NCI-H82 (cell line): ENCODE data around the gene VRK1.
"Not testable (repeated sequence)": the region's sequence is repeated elsewhere in the genome, so short reads cannot be mapped to it uniquely, and the experiment has no call there.

Experiments used
- DNase-seq: peaks from one replicate; lab custom pipeline; 2025; lab: John Stamatoyannopoulos, UW

The VRK1 gene

DNA sequence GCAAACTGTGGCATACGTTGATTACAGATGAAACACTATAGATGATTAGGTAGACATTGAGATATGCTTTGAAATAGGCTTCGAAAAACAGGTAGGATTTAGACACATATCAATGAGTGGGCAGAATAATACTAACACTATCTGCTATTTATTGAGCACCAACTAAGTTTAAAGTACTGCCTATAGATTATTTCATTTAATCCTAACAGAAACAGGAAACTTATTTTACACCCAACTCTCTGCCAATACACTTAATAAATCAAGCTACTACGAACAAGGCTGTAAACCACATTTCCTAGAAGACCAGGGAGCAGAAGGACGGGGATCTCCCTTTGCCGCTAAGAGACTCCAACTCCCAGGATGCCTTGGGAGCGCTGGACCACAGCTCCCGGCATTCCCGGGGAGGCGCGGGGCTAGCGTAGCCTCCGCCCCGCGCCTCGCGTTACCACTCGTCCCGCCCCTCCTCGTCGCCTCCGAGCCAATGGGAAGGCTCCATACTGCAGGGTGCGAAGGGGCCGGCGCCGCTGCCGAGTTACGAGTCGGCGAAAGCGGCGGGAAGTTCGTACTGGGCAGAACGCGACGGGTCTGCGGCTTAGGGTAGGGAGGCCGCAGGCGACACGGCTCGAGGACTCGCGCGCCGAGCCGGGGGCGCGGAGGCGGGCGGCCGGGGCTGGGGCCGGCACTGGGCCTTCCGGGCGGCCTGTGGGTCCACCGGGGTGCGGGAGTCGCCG is at the start of gene VRK1:
Gene VRK1, plus strand, starts transcription at position 532 of the 731 bp plus-strand sequence. CDS start 36,090 bp downstream, outside the sequence.
- peak; percentile 98 for DNase-seq

- DNase-seq: no peak
Observed at GRCh38 chr14:96747608-96748007, 49.6 kb upstream of the VRK1 start.

GRCh38 chr14:96748362-96748761 is 48.8 kb upstream of the VRK1 start:
- DNase-seq: peak; percentile 95

GRCh38 chr14:96751505-96751904 is 45.7 kb upstream of the VRK1 start:
- no peak for DNase-seq

DNA sequence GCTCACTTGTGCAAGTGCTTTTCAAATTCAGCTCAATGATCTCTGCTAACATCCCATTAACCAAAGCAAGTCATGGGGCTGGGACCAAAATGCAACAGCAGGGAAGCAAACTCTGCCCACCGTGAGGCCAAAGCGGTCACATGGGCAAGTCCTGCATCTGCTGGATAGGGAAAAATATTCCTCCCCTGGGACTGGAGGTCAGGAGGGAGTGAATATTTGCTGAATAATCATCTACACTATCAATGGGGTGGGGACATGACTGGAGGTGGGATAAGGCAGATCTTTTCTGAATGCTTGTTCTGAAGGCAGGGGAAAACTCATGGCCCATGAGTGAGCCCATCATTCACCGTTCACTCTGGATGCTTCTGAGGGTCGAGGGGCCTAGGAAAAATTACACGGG is 45.1 kb upstream of the VRK1 start:
- no peak for DNase-seq

DNA sequence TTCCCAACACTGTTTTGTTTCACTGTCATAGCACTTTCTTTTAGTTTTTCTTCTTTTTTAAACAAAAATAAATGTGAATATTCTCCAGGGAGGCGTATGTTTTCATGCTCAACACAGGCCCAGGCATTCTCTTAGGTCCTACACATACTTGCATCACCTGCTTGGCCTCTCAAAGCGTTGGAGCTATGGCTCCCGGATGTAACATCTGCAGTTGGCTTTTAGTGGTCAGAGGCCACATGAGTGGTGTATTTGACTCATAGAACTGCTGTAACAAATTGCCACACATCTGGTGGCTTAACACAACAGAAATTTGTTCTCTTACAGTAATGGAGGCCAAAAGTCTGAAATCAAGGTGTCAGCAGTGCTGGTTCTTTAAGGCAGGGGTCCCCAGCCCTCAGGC is 44.6 kb upstream of the VRK1 start:
- no peak for DNase-seq

- peak; percentile 45 for DNase-seq
Observed at GRCh38 chr14:96754162-96754844, 42.9 kb upstream of the VRK1 start.

- peak; percentile 100 for DNase-seq
Observed at GRCh38 chr14:96754845-96755184, 42.4 kb upstream of the VRK1 start.

DNA sequence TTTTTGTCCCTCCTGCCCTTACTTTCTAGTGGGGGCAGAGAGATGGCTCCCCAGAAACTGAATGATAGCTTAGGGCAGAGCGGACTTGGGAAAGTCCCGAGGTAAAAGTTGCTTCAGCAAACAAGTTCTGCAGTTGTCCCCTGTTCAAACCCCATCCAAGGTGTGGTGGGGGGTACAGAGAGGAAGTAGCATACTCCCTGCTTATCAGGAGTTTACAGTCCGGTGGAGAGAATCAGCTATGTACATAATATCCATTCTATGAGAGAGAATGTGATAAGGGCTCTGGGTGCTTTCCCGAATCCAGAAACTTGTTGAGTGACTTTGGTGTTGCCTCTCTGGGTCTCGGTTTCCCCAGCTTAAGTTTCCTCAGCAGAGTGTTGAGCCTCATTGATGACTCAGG is 40.4 kb upstream of the VRK1 start:
- DNase-seq: no peak

DNA sequence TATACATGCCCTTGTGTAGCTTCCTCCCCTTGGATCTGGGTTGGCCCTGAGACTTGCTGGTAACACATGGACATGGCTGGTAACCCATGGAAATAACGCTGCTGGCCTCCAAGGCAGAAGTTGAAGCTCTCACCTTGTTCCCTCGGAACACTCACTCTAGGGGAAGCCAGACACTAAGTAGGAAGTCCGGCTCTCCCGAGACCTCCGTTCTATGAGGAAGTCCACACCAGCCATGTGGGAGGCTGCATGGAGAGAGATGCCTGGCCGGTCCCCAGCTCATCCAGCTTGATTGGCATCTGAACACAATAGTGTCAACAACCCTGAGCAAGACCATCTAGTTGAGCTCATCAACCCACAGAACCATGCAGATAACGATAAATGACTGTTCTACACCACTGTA is 39.7 kb upstream of the VRK1 start:
- DNase-seq: no peak

DNA sequence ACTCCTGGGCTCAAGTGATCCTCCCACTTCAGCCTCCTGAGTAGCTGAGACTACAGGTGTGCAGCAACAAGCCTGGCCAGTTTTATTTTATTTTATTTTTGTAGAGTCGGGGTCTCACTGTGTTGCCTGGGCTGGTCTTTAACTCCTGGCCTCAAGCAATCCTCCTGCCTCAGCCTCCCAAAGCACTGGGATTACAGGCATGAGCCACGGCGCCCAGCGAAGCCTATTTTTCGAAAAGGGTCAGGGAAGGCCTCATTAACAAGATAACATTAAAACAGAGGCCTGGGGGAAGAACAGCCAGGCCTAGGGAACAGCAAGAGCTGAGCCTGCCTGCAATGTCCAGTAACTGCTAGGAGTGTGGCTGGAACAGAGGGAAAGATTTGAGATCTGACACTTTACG is 36.1 kb upstream of the VRK1 start:
- DNase-seq: no peak

GRCh38 chr14:96762650-96763049 is 34.5 kb upstream of the VRK1 start:
- peak; percentile 90 for DNase-seq

DNA sequence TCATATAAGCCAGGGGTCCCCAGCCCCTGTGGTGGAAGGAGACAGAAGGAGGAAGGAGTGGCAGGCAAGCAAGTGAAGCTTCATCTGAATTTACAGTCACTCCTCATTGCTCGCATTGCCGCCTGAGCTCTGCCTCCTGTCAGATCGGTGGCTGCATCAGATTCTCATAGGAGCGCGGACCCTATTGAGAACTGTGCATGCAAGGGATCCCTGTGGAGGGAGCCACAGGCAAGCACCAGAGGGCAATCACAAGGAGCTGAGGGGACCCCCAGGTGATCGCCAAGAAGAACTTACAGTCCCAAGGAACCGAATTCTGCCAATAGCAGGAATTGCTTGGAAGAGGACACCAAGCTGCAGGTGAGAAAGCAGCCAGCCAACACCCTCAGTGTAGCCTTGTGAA is 33.2 kb upstream of the VRK1 start:
- no peak for DNase-seq

DNA sequence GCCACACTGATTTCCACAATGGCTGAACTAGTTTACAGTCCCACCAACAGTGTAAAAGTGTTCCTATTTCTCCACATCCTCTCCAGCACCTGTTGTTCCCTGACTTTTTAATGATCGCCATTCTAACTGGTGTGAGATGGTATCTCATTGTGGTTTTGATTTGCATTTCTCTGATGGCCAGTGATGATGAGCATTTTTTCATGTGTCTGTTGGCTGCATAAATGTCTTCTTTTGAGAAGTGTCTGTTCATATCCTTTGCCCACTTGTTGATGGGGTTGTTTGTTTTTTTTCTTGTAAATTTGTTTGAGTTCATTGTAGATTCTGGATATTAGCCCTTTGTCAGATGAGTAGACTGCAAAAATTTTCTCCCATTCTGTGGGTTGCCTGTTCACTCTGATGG is 32.0 kb upstream of the VRK1 start:
- not testable (repeated sequence) for DNase-seq

DNA sequence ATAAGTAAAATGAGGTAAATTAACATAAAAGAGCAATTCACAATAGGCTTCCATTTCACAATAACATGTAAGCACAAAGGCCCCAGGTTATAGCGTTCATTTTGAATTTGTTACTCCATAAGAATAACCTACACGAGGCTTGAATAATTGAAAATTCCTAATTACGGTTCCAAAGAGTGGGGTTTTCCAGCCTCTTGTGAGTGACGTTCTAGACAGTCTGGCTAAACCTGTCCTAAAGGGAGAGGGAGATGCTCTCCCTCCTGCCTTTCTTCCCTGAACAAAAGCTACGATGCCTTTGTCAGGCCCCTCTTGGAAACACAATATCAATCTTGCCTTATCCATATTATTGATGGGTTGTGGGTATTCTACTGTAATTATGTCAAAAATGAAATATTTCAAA is 24.3 kb upstream of the VRK1 start:
- DNase-seq: no peak

- no peak for DNase-seq
Observed at GRCh38 chr14:96776791-96777190, 20.4 kb upstream of the VRK1 start.

- no peak for DNase-seq
Observed at GRCh38 chr14:96780500-96780899, 16.7 kb upstream of the VRK1 start.

GRCh38 chr14:96781371-96781770 is 15.8 kb upstream of the VRK1 start:
- no peak for DNase-seq

DNA sequence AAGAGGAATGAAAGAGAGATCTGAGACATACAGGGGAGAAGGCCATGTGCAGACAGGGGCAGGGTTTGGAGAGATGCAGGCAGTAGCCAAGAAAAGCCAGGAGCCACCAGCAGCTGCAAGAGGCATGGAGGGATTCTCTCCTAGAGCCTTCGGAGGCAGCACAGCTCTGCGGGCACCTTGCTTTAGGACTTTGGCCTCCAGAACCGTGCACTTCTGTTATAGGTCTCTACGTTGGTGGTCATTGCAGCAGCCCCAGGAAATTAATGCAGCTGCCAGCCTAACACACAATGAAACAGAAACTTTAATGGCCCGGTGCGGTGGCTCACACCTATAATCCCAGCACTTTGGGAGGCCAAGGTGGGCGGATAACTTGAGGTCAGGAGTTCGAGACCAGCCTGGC is 14.7 kb upstream of the VRK1 start:
- DNase-seq: peak; percentile 19

GRCh38 chr14:96783043-96783914 is 13.9 kb upstream of the VRK1 start:
- DNase-seq: no peak

- DNase-seq: no peak
Observed at GRCh38 chr14:96783915-96784224, 13.3 kb upstream of the VRK1 start.

- DNase-seq: no peak
Observed at GRCh38 chr14:96790186-96790585, 7.0 kb upstream of the VRK1 start.

DNA sequence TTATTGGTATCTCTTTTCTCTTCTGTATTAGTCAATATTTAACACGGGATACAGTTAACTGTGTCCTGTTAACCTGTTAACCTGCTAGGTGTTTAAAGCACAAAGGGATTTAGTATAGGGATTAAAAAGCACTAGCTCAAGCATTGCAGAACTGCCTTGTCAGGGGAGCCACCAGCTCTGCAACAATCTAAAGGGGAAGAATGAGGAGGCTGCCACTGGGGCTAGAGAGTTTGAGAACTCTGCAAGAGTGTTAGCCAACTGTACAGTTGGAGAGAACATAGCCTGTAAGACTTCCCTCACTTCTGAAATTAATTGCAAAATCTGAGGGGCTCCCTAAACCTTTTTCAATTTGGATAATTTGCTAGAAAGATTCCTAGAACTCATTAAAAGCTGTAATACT is 6.5 kb upstream of the VRK1 start:
- peak; percentile 20 for DNase-seq
